ENCODE data around the gene ANLN.
"Not testable (repeated sequence)": the region's sequence is repeated elsewhere in the genome, so short reads cannot be mapped to it uniquely, and the experiment has no call there.

ANLN gene

GRCh38 chr7:36484265-36484664, 94.6 kb downstream of the ANLN start:
- no peak overlapping the region for H3K27ac ChIP-seq (ENCODE audit: low read depth, low read length)

GRCh38 chr7:36486336-36486735, 96.7 kb downstream of the ANLN start:
- Histone ChIP-seq H3K36me3 (ENCODE audit: control insufficient read depth, insufficient read depth, low read length) (no peaks in the 10 kb centered on the region), H3K27ac (ENCODE audit: low read depth, low read length) (no peak overlapping the region), H3K27me3 (ENCODE audit: control insufficient read depth, insufficient read depth, low read length) (no peaks in the 10 kb centered on the region), H3K4me3 (ENCODE audit: low read length) (no peak overlapping the region), H3K9ac (ENCODE audit: low read length) (no peak overlapping the region), H3K4me1 (ENCODE audit: control insufficient read depth, insufficient read depth, low read length) (no peaks in the 10 kb centered on the region)

More at GRCh38 chr7:36484265-36484664, 94.6 kb downstream of the ANLN start:
- H3K27me3 ChIP-seq (ENCODE audit: control insufficient read depth, insufficient read depth, low read length): no peaks in the 10 kb centered on the region
- H3K36me3 ChIP-seq (ENCODE audit: control insufficient read depth, insufficient read depth, low read length): no peaks in the 10 kb centered on the region
- no peak overlapping the region for H3K9ac ChIP-seq (ENCODE audit: low read length)
- no peak overlapping the region for H3K4me3 ChIP-seq (ENCODE audit: low read length)
- H3K4me1 ChIP-seq (ENCODE audit: control insufficient read depth, insufficient read depth, low read length): no peaks in the 10 kb centered on the region

- Histone ChIP-seq H3K36me3 (ENCODE audit: control insufficient read depth, insufficient read depth, low read length) (no peaks in the 10 kb centered on the region), H3K27ac (ENCODE audit: low read depth, low read length) (no peak overlapping the region), H3K4me1 (ENCODE audit: control insufficient read depth, insufficient read depth, low read length) (no peaks in the 10 kb centered on the region), H3K9ac (ENCODE audit: low read length) (no peak overlapping the region), H3K4me3 (ENCODE audit: low read length) (no peak overlapping the region), H3K27me3 (ENCODE audit: control insufficient read depth, insufficient read depth, low read length) (no peaks in the 10 kb centered on the region)
Measured at GRCh38 chr7:36487756-36488336, 98.2 kb downstream of the ANLN start.

- H3K4me3 ChIP-seq (ENCODE audit: low read length): not testable (repeated sequence)
Measured at GRCh38 chr7:36488672-36489071, 99.0 kb downstream of the ANLN start.

GRCh38 chr7:36490419-36490830, 100.8 kb downstream of the ANLN start:
- Histone ChIP-seq H3K4me3 (ENCODE audit: low read length) (no peak overlapping the region), H3K36me3 (ENCODE audit: control insufficient read depth, insufficient read depth, low read length) (no peaks in the 10 kb centered on the region), H3K27me3 (ENCODE audit: control insufficient read depth, insufficient read depth, low read length) (no peaks in the 10 kb centered on the region), H3K9ac (ENCODE audit: low read length) (no peak overlapping the region), H3K27ac (ENCODE audit: low read depth, low read length) (no peak overlapping the region), H3K4me1 (ENCODE audit: control insufficient read depth, insufficient read depth, low read length) (no peaks in the 10 kb centered on the region)

More at GRCh38 chr7:36488672-36489071, 99.0 kb downstream of the ANLN start:
- not testable (repeated sequence) for H3K27me3 ChIP-seq (ENCODE audit: control insufficient read depth, insufficient read depth, low read length); H3K27ac ChIP-seq (ENCODE audit: low read depth, low read length); H3K9ac ChIP-seq (ENCODE audit: low read length); H3K4me1 ChIP-seq (ENCODE audit: control insufficient read depth, insufficient read depth, low read length); H3K36me3 ChIP-seq (ENCODE audit: control insufficient read depth, insufficient read depth, low read length)

GRCh38 chr7:36491317-36491716, 101.7 kb downstream of the ANLN start:
- H3K9ac ChIP-seq (ENCODE audit: low read length): no peak overlapping the region
- H3K27me3 ChIP-seq (ENCODE audit: control insufficient read depth, insufficient read depth, low read length): no peaks in the 10 kb centered on the region
- no peak overlapping the region for H3K4me3 ChIP-seq (ENCODE audit: low read length)
- no peaks in the 10 kb centered on the region for H3K4me1 ChIP-seq (ENCODE audit: control insufficient read depth, insufficient read depth, low read length)
- H3K27ac ChIP-seq (ENCODE audit: low read depth, low read length): no peak overlapping the region
- no peaks in the 10 kb centered on the region for H3K36me3 ChIP-seq (ENCODE audit: control insufficient read depth, insufficient read depth, low read length)

GRCh38 chr7:36496576-36496975, 106.9 kb downstream of the ANLN start:
- Histone ChIP-seq H3K4me3 (ENCODE audit: low read length) (no peak overlapping the region), H3K27me3 (ENCODE audit: control insufficient read depth, insufficient read depth, low read length) (no peaks in the 10 kb centered on the region), H3K4me1 (ENCODE audit: control insufficient read depth, insufficient read depth, low read length) (no peaks in the 10 kb centered on the region), H3K27ac (ENCODE audit: low read depth, low read length) (no peak overlapping the region), H3K36me3 (ENCODE audit: control insufficient read depth, insufficient read depth, low read length) (no peaks in the 10 kb centered on the region), H3K9ac (ENCODE audit: low read length) (no peak overlapping the region)

GRCh38 chr7:36497176-36497575, 107.5 kb downstream of the ANLN start:
- H3K4me3 ChIP-seq (ENCODE audit: low read length); H3K27ac ChIP-seq (ENCODE audit: low read depth, low read length); H3K27me3 ChIP-seq (ENCODE audit: control insufficient read depth, insufficient read depth, low read length); H3K9ac ChIP-seq (ENCODE audit: low read length); H3K4me1 ChIP-seq (ENCODE audit: control insufficient read depth, insufficient read depth, low read length); H3K36me3 ChIP-seq (ENCODE audit: control insufficient read depth, insufficient read depth, low read length): not testable (repeated sequence)

- Histone ChIP-seq H3K27me3 (ENCODE audit: control insufficient read depth, insufficient read depth, low read length) (no peaks in the 10 kb centered on the region), H3K4me3 (ENCODE audit: low read length) (no peak overlapping the region), H3K36me3 (ENCODE audit: control insufficient read depth, insufficient read depth, low read length) (no peaks in the 10 kb centered on the region), H3K9ac (ENCODE audit: low read length) (no peak overlapping the region), H3K27ac (ENCODE audit: low read depth, low read length) (no peak overlapping the region), H3K4me1 (ENCODE audit: control insufficient read depth, insufficient read depth, low read length) (no peaks in the 10 kb centered on the region)
Measured at GRCh38 chr7:36497775-36498174, 108.1 kb downstream of the ANLN start.
